HG03060 (cell line): Measurements from ENCODE around the gene PARD3B.

ENCODE experiments used
- ATAC-seq: cut with Tn5 transposase; IDR thresholded peaks from one replicate; pipeline ENCODE4 v1.9.1; 2021; ENCODE audit warnings: low read depth, moderate number of reproducible peaks; ENCODE audit not compliant: unreplicated experiment

PARD3B gene

GRCh38 chr2:204743393-204743960 is 198.2 kb downstream of the PARD3B start:
- no peak for ATAC-seq

GRCh38 chr2:204744506-204744905 is 199.2 kb downstream of the PARD3B start:
- no peak for ATAC-seq

GRCh38 chr2:204748286-204748685 is 203.0 kb downstream of the PARD3B start:
- ATAC-seq, result no peak

GRCh38 chr2:204749319-204749718 is 204.0 kb downstream of the PARD3B start:
- no peak for ATAC-seq

GRCh38 chr2:204750389-204750788 is 205.1 kb downstream of the PARD3B start:
- ATAC-seq, result no peak

- no peak for ATAC-seq
Observed at GRCh38 chr2:204751472-204751871, 206.2 kb downstream of the PARD3B start.

GRCh38 chr2:204753841-204754240 is 208.6 kb downstream of the PARD3B start:
- ATAC-seq, result no peak

- no peak for ATAC-seq
Observed at GRCh38 chr2:204754898-204755297, 209.6 kb downstream of the PARD3B start.

GRCh38 chr2:204763974-204764703 is 218.9 kb downstream of the PARD3B start:
- ATAC-seq, result no peak

- no peak for ATAC-seq
Observed at GRCh38 chr2:204770735-204771134, 225.5 kb downstream of the PARD3B start.

- ATAC-seq, result no peak
Observed at GRCh38 chr2:204771721-204772120, 226.4 kb downstream of the PARD3B start.

- ATAC-seq, result no peak
Observed at GRCh38 chr2:204772546-204772945, 227.3 kb downstream of the PARD3B start.

GRCh38 chr2:204775766-204776165 is 230.5 kb downstream of the PARD3B start:
- ATAC-seq, result no peak

- no peak for ATAC-seq
Observed at GRCh38 chr2:204776781-204777559, 231.7 kb downstream of the PARD3B start.

GRCh38 chr2:204779771-204780170 is 234.5 kb downstream of the PARD3B start:
- no peak for ATAC-seq

GRCh38 chr2:204781941-204782340 is 236.7 kb downstream of the PARD3B start:
- ATAC-seq, result no peak

GRCh38 chr2:204790076-204790475 is 244.8 kb downstream of the PARD3B start:
- no peak for ATAC-seq

- no peak for ATAC-seq
Observed at GRCh38 chr2:204791230-204791629, 246.0 kb downstream of the PARD3B start.

- ATAC-seq, result no peak
Observed at GRCh38 chr2:204794624-204795023, 249.3 kb downstream of the PARD3B start.

- no peak for ATAC-seq
Observed at GRCh38 chr2:204795156-204795555, 249.9 kb downstream of the PARD3B start.

- peak; percentile 89 for ATAC-seq
Observed at GRCh38 chr2:204796581-204796980, 251.3 kb downstream of the PARD3B start.

- ATAC-seq, result no peak
Observed at GRCh38 chr2:204799791-204800190, 254.5 kb downstream of the PARD3B start.
